GM12874 (cell line): ENCODE measurements around the gene GET3.

ENCODE experiments used
- CTCF ChIP-seq: IDR thresholded peaks from 2 replicates; pipeline ENCODE4 v1.5.1; 2011; ENCODE audit warnings: low read depth, mild to moderate bottlenecking, control low read depth, low read length, moderate library complexity; ENCODE audit not compliant: insufficient read depth

The GET3 gene

GRCh38 chr19:12695997-12696365, 41.3 kb upstream of the GET3 start:
- TF ChIP-seq CTCF = no peak

- no peak for TF ChIP-seq CTCF
These were observed 40.6 kb upstream of the GET3 start, which contains the start of gene FBXW9 for GRCh38 chr19:12696366-12697335. Gene FBXW9, minus strand, starts transcription at chr19:12696631. Its CDS starts 50 bp downstream, at chr19:12696581.

- no peak for TF ChIP-seq CTCF
These were observed 39.2 kb upstream of the GET3 start for GRCh38 chr19:12698138-12698537.

- no peak for TF ChIP-seq CTCF
These were observed 35.6 kb upstream of the GET3 start for GRCh38 chr19:12701596-12702282.

- TF ChIP-seq CTCF = no peak
These were observed 34.3 kb upstream of the GET3 start for GRCh38 chr19:12703046-12703445.

GRCh38 chr19:12705169-12705568, 32.1 kb upstream of the GET3 start:
- no peak for TF ChIP-seq CTCF

GRCh38 chr19:12705654-12706331, 31.5 kb upstream of the GET3 start:
- TF ChIP-seq CTCF = no peak
